HL-60/S4 treated with phorbol 12-myristate 13-acetate at 8.2 ng/mL for 4 days and 3 days (cell line): ENCODE data around the gene PGP.

Source experiments
- in situ Hi-C: fragments of 300-500 bp; cut with MboI; formaldehyde crosslinking; loops from 2 replicates; pipeline ENCODE4 v1.15.0; 2022; ENCODE audit warnings: low sequenced_read_pairs

PGP gene

GRCh38 chr16:2188395-2188794 lies 26.2 kb downstream of the PGP start:
- in situ Hi-C loops = no loop called here

- in situ Hi-C loops = no loop called here
These were observed 27.4 kb downstream of the PGP start for GRCh38 chr16:2187212-2187611.

GRCh38 chr16:2186505-2186904 lies 28.1 kb downstream of the PGP start:
- in situ Hi-C loops = no loop called here

- in situ Hi-C loops = no loop called here
These were observed 28.6 kb downstream of the PGP start for GRCh38 chr16:2186064-2186463.

GRCh38 chr16:2184962-2185361 lies 29.7 kb downstream of the PGP start:
- in situ Hi-C loops = no loop called here

- in situ Hi-C loops = no loop called here
These were observed 30.3 kb downstream of the PGP start for GRCh38 chr16:2184346-2184745.

GRCh38 chr16:2183671-2184070 lies 31.0 kb downstream of the PGP start:
- in situ Hi-C loops = no loop called here

- in situ Hi-C loops = no loop called here
These were observed 32.7 kb downstream of the PGP start for GRCh38 chr16:2181952-2182351.

- in situ Hi-C loops = no loop called here
These were observed 33.4 kb downstream of the PGP start for GRCh38 chr16:2180962-2181923.

GRCh38 chr16:2180461-2180860 lies 34.2 kb downstream of the PGP start:
- in situ Hi-C loops = no loop called here

GRCh38 chr16:2179576-2179975 lies 35.1 kb downstream of the PGP start:
- in situ Hi-C loops = no loop called here

GRCh38 chr16:2179107-2179501 lies 35.5 kb downstream of the PGP start:
- in situ Hi-C loops = no loop called here

GRCh38 chr16:2178321-2179106 lies 36.1 kb downstream of the PGP start:
- in situ Hi-C loops = no loop called here

GRCh38 chr16:2177561-2177960 lies 37.1 kb downstream of the PGP start:
- in situ Hi-C loops = no loop called here

- in situ Hi-C loops = no loop called here
These were observed 37.5 kb downstream of the PGP start for GRCh38 chr16:2177101-2177500.

GRCh38 chr16:2176047-2176446 lies 38.6 kb downstream of the PGP start:
- in situ Hi-C loops = no loop called here

GRCh38 chr16:2175454-2175853 lies 39.2 kb downstream of the PGP start:
- in situ Hi-C loops = no loop called here

GRCh38 chr16:2174396-2175131 lies 40.1 kb downstream of the PGP start:
- in situ Hi-C loops = no loop called here

- in situ Hi-C loops = no loop called here
These were observed 40.7 kb downstream of the PGP start for GRCh38 chr16:2173916-2174315.

- in situ Hi-C loops = no loop called here
These were observed 41.3 kb downstream of the PGP start for GRCh38 chr16:2173366-2173765.

GRCh38 chr16:2172688-2173335 lies 41.8 kb downstream of the PGP start:
- in situ Hi-C loops = no loop called here
